Upper lobe of left lung (tissue), 4 donors: Measurements from ENCODE around the gene KIF13A.

Experiments used
- POLR2A ChIP-seq, 4 donors: fragments of 450-650 bp; IDR thresholded peaks; one replicate each; pipeline ENCODE4 v1.5.1; 2016 to 2017; ENCODE audit warnings: antibody characterized with exemption in 4 of 4, mild to moderate bottlenecking in 2 of 4
- POLR2AphosphoS5 ChIP-seq, 2 donors: sonication (generic); formaldehyde crosslinking; IDR thresholded peaks; one replicate each; pipeline ENCODE4 v1.5.1; 2017; ENCODE audit warnings: antibody characterized with exemption in 2 of 2
- TF ChIP-seq, protein P1 (sequence below), 6 experiments: fragments of 450-650 bp in 4 of 6; fragments of 200-600 bp in 2 of 6; sonication (generic) in 2 of 6; IDR thresholded peaks; one replicate each; pipeline ENCODE4 v1.5.1; 2016 to 2019; ENCODE audit warnings: antibody characterized with exemption in 6 of 6

DNA sequence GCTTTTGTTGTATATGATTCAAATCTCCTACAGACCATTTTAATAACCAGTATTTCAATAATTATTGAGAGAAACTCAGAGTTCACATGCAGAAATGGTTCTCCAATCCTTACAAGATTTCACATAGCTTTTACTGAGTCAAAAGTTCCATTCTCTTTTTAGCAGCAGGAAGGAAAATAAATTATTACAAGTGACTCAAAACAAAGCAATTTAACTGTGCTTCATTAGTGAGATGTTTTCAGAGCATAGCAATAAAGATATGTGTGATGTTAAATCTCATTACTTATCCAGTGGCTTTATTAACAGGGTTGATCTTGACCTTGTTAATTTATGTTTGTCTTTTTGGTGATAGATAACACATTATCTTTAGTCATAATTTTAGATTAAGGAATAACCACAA lies 22.0 kb downstream of the KIF13A start:
- TF ChIP-seq, protein P1, sequence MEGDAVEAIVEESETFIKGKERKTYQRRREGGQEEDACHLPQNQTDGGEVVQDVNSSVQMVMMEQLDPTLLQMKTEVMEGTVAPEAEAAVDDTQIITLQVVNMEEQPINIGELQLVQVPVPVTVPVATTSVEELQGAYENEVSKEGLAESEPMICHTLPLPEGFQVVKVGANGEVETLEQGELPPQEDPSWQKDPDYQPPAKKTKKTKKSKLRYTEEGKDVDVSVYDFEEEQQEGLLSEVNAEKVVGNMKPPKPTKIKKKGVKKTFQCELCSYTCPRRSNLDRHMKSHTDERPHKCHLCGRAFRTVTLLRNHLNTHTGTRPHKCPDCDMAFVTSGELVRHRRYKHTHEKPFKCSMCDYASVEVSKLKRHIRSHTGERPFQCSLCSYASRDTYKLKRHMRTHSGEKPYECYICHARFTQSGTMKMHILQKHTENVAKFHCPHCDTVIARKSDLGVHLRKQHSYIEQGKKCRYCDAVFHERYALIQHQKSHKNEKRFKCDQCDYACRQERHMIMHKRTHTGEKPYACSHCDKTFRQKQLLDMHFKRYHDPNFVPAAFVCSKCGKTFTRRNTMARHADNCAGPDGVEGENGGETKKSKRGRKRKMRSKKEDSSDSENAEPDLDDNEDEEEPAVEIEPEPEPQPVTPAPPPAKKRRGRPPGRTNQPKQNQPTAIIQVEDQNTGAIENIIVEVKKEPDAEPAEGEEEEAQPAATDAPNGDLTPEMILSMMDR (IDR thresholded peaks at IDR 0.05) = no peak
- TF ChIP-seq POLR2A (IDR thresholded peaks at IDR 0.05) (no peak), POLR2AphosphoS5 (IDR thresholded peaks at IDR 0.05) (no peak)
